ENCODE results near the gene C1QTNF2.
A peak's percentile ranks its signal among the peaks of the same experiment; 100 is the strongest.
"Not testable (repeated sequence)": the region's sequence is repeated elsewhere in the genome, so short reads cannot be mapped to it uniquely, and the experiment has no call there.

Gene C1QTNF2

DNA sequence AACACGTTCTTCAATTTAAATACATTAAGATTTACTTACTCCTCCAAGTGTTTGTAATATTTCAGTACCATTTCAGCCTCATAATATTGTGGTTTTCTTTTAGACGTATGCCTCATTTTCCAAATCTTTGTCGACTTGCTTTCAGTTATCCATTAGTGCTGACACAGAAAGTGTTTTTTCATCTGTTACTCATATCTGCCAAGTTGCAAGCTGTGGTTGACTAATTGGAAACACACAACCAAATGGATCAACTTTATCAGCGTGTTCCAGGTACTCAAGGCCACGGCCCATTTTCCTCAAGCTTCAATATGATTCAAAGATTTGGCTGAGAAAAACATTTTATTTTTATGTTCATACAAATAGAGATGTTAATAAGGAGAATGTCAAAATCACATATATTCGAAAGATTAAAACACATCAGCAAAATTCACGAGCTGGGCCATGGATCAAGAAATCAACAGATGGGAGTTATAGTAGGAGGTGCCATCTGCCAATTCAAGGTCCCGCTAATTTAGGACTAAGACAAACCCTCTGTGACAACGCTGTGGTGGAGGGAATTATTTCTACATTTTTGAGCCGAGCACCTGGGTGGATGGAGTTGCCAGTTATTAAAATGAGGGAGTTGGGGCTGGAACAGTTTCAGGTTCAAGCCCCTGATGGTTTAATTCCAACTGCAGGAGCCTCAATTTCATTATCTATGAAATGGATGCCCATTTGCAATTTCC, 30.9 kb downstream of the C1QTNF2 start:
- no peak for DNase-seq

DNA sequence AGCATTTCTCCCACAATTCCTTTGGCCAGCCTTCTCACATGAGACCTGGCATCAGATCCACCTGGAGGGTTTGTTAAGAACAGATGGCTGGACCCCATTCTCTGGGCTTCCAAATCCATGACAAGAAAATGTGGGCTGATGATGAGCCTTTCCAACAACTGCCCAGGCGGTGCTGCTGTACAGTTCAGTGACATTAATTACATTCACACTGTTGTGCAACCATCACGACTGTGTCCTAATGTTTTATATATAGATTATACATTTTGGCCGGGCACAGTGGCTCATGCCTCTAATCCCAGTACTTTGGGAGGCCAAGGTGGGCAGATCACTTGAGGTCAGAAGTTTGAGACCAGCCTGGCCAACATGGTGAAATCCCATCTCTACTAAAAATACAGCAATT, 35.7 kb downstream of the C1QTNF2 start:
- DNase-seq, result not testable (repeated sequence)

DNA sequence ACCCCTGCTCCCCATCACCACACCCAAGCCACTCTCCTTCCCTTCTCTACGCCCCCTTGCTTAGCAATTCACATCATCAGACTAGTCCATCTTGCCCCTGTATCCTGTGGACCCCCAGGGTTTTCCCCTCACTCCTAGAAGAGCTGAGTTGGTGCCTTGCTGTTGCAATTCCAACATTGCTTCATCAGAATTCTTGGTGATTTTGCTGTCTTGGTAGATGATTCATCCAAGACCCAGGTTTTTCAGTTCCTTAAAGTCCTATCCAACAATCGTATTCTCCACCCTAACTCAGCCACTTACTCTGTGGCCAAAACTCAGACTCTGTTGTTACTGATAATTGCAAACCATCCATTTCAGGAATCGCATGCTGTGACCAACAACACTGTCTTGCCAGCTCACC, 36.7 kb downstream of the C1QTNF2 start:
- DNase-seq, result no peak

DNA sequence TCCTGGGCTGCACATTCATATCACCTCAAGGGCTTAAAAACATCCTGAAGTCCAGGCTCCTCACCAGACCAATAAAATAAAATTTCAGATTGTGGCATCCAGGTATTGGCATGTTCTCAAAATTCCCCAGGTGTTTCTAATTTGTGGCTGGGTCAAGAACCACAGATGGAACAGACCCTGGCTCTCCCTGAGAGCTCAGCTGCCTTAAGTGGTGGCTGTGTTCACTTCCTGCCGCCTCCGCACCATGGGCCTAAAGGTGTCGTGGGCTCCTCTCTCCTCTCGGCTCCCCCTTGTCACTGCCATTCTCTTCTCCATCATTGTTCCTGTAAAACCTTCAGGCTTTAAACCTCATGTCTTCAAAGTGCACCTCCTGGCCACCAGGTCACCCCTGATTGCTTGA, 40.2 kb downstream of the C1QTNF2 start:
- DNase-seq, result no peak

DNA sequence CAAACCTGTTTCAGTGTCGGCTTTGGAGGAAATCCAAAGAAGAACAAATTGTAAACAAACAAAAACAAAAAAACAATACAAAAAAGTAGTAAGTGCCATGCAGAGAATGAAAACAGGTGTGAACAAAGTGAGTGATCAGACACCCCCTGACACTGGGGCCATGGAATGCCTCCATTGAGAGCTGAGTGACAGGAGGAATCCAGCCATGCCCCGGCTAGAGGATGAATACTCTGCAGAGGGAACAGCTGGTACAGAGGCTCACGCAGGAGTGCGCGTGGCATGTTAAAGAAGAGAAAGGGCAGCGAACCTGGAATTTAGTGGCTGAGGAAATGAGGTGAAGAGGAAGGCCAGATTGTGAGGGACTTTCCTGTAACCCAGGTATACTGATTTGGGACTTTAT, 42.6 kb downstream of the C1QTNF2 start:
- no peak for DNase-seq

DNA sequence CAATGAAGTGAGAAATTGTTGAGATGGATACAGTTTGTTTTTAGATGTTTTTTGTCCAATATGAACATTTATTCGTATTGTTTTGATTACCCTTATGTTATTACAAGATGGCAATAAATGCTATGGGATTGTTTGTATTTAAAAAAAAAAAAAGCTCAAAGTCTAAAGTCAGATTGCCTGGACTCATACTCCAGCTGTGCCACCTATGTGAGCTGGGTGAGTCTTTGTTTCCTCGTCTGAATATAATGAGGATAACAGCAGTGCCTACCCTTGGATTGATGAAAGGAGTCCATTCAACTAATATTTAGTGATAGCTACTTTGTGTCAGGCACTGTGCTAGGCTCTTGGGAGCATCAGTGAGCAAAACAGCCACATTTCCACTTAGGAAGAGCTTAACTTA, 43.4 kb downstream of the C1QTNF2 start:
- no peak for DNase-seq

DNA sequence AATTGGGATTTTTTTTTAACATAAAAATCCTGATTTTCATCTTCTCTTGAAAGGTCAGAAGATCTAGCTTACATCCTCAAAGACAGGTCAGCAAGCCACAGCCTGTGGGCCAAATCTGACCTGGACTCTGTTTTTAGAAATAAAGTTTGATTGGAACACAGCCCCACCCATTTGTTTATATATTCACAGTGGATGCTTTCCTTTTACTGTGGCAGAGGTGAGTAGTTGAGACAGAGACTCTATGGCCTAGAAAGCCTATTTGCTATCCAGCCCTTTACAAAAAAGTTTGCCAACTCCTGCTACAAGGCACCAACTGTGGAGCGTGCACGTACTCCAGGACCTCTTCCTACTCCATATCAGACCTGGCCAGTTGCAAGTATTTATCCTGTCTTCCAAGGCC, 44.7 kb downstream of the C1QTNF2 start:
- no peak for DNase-seq

DNA sequence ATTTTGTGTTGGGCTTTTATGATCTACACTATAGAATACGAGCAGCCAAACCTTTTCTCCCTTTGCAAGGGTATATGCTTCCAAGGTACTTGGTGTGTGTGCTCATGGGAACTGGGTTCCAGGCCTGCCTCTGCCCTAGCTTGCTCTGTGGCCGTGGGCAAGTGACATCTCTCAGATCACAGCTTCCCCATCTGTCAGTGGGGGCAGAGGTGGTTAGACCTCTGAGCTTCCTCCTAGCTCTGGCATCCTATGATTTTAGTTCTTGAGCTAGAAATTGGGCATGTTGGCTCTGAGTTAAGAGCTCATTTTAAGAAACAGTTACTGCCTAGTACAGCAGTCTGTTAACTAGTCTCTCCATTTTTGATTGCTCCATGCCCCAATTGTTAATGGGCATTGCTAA, 45.5 kb downstream of the C1QTNF2 start:
- no peak for DNase-seq

DNA sequence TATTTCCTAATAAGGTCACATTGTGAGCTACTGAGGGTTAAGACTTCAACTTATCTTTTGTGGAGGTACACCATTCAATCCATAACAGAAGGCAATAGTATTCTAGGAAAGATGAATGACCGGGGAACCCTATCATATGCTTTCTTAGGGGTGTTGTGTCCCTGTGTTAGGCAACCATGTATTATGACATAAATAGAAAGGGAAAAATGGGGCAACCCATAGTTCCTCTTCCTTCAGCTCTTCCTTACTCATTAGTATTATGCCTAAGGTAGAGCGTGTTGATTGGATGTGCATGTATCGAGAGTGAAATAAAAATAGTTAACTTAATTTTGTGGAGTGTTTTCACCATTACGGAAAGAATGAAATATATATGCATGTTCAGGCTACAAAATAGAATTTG, 52.0 kb downstream of the C1QTNF2 start:
- DNase-seq, result no peak

DNA sequence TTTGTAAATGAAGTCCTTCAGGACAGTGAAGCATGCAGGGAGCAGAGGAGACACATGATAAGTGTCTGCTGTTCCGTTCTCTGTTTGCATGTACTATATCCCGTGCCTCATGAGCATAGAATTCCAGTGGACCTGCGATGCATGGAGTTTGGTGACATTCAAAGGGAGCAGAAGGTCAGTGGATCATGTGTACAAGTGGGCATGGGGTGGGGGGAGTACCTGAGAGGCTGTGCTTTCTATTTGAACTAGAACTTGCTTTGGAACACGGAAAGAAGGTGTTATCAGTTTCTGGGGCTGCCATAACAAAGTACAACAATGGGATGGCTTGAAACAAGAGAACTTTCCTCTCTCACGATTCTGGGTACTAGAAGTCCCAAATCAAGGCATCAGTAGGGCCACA, 53.0 kb downstream of the C1QTNF2 start:
- DNase-seq, result no peak

DNA sequence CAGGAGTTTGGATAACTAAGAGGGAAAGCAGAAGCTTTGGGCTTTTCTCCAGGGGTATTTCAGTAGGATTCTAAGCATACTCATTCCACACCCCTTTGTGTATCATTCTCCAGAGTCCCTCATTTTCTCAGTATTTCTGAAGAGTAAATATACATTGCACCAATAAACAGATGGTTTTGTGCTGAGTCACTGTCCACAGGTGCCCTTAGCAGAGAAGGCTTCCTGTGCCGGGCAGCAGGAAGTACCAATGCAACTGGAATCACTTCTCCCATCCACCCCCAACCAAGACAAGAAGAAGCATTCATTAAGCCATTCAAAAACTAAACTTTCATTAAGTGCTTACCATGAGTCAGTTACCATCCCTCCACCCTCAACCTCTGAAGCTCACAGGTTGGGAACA, 54.5 kb downstream of the C1QTNF2 start:
- peak; percentile 35 for DNase-seq

DNA sequence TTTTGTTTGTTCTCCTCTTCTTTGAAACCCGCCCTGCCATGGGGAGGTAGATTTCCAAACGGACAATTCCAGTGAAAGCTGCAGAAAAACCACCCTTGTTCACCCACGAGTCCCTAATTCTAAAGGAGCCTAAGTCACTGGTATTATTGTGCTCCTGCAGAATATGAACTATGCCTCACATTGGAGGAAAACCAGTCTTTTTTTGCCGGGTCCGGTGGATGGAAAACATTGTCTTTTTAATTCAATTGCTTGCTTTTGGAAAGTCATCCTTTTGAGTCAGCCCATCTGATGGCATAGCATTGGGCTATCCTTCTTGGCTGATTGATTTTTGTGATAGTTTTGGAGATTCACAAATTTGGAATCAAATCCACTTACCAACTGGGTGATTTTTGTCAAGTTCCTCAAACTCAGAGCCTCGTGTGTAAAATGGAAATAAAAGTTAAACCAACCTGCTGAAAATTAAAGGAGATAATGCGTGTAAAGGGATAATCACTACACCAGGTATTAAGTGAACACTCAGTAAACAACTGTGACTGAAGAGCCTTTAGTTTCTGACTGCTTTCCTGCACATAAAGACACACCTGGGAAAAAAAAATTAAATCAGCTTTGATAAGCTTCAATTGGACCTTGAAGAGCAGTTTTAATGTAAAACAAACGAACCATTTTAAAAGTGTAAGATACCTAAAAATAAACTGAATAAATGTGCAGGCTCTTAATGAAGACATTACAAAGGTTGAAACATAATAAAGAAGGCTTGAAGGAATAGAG, 57.3 kb downstream of the C1QTNF2 start:
- no peak for DNase-seq

DNA sequence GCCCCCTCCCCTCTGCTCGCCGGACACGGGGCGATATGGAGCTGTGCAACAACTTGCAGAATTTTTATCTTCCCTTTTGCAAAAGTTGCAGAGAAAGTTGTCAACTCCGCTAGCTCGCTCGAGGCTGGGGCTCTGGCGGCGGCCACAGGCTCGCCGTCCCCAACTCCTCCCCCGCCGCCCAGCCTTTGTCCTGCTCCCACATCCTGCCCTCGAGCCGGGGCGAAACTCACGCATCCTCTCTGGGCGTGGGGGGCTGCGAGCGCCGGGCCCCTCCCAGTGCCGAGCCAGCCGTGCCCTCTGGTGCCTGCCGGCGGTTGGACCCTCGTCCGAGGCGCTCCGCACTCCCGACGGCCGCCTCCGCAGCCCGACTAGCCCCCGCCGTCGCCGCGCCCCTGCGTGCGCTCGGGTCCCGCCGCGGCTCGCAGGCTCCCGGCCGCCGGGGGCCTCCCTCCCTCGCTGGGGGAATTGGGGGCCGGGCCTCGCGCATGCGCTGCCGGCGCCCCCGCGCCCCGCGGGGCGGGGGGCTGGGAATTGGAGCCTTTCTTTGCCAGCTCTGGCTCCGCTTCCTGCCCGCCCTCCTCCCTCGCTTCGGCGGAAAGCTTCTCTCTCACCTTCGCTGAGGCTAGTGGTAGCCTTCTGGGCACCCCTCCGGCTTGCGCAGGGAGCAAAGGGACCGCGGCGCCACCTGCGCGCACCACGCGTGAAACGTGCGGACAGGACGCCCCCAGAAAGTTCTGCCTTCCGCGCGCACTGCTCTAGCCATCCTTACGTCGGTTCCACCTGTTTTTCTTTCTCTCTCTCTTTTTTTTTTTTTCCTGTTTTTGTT, 58.1 kb downstream of the C1QTNF2 start, which contains the start of gene CCNJL:
TSS of gene CCNJL (minus strand) at position 431 of the 826 bp plus-strand sequence. CDS start 641 bp downstream, outside the sequence.
- DNase-seq, result peak; percentile 24

DNA sequence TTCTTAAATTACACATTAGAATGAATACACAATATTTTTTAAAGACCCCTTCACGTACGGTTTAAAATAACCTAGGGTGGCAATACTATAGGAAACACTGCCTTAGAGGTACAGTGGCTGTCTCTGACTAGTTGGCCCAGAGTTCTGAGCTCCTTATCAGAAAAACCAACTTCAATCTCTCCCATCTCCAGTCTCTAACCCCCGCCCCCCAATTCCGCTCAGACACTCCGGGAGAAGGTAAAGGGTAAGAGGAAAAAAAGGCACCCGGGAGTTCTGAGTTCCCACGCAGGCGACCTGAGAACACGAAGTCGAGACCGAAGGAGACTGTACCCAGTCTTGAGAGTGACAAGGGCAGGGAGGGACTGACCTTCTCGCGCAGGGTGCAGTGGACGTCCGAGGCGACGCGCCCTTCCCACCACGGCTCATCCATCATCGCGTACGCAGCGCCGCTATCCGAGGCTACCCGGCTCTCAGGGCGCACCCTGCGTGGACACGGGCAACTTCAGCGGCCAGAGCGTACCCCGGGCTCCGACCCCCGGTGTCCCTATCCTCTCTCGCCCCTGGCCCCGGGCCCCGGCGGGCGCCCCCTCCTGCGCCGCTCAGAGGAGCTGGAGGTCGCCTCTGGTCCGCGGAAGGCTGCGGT, 58.8 kb downstream of the C1QTNF2 start:
- no peak for DNase-seq

DNA sequence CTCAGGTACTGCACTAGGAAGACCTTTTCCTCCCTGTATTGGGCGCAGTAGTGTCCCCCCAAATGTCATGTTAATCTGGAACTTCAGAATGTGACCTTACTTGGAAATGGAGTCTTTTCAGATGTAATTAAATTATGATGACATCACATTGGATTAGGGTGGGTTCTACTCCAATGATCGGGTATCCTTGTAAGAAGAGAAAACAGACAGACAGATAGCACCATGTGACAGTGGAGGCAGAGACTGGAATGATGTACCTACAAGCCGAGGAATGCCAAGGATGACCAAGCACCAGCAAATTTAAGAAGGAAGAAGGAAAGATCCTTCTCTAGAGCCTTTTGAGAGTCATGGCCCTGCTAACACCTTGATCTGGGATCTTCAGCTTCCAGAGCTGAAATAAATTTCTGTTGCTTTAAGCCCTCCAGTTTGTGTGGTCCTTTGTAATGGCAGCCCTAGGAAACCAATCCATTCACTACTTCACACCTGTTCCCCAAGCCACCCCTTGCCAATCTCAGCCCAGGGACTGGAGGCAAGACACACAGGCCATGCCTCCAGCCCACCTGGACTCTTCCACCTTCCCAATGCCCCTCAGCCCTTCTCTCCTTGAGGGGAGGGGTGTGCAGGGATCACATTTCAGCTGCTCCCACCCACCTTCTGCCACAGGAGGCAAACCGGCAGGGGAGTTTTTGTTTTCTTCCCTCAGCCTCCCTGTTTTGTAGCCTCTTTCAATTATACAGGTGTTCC, 59.7 kb downstream of the C1QTNF2 start:
- DNase-seq, result no peak

DNA sequence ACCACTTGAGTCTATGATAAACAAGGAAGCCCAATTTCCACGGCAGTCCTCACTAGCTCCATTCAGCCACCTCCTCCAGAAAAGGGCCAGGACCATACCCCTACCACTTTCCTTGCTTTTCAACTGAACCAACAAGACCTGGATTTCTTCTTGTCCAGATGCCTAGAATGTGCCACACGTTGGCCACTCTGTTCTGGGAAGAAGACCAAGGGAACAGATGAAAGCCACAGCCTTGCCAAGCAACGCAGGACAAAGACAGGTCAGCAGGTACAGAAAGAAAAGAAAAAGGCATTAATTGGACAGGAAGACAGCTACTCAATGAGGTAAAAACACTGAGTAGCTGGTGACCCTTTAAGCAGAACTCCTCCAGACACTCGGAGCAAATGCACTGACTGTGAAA, 60.3 kb downstream of the C1QTNF2 start:
- DNase-seq, result no peak

DNA sequence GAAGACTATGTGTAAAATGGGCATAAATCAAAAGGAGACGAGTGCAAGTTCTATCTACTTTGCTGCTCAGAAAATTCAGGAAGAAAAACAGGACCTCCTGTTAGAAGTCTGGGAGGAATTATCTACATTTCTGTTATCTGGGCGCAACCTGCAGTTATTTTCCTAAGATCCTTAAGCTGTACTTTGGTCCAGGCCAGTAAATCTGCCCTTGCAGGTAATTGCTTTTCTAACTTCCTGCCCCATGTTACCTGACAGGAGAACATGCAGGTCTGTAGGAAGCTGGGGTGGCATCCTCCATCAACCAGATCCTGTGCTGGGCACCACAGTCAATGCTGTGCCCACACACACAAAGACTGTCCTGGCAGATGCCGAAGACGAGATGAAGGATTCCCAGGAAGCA, 63.7 kb downstream of the C1QTNF2 start:
- DNase-seq, result no peak

DNA sequence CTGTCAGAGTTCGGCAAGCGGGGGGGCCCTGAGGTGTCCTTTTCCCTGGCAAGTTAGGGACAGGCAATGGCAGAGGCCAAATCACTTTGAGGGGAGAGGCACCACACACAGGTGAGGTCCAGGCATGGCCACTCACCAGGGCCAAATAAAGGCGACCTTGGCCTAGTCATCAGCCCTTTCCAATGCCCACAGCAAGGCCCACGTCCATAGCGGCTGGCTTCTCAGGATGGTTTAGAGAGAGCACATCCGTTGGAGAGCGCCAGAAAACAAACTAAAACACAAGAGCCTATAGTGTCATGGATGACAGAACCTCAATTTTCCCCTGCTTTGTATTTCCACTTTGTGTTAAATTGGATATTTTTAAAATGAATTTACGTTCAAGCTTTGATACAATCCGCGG, 65.1 kb downstream of the C1QTNF2 start:
- no peak for DNase-seq

DNA sequence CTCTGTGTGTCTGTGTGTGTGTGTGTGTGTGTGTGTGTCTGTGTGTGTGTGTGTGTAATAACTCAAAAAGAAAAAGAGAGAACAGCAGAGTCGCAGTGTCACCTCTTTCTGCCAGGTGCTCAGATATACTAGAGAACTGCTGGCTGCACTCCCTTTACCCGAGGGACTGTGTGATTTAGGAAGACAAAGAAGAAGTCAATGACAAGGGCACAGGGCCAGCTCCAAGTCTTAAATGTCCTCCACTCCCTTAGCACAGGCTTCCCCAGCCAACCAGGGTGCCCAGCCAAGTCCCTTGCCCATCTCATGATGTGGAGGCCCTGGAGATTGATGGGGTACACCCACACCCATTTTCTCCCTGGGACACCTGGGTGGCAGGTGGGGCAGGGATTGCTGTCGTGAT, 66.7 kb downstream of the C1QTNF2 start:
- DNase-seq, result no peak

DNA sequence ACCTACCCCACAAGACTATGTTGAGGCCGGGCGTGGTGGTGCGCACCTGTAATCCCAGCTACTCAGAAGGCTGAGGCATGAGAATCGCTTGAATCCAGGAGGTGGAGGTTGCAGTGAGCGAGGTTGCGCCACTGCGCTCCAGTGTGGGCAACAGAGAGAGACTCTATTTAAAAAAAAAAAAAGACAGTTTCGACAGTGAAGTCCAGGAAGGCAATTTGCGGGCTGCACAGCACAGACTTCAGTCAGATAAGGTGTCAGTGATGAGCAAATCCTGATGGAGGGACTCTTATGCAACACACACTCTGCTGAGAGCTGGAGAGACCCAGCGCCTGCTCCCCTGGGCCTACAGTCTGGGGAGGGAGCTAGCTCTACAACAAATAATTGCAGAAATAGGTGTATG, 72.2 kb downstream of the C1QTNF2 start:
- DNase-seq, result no peak

DNA sequence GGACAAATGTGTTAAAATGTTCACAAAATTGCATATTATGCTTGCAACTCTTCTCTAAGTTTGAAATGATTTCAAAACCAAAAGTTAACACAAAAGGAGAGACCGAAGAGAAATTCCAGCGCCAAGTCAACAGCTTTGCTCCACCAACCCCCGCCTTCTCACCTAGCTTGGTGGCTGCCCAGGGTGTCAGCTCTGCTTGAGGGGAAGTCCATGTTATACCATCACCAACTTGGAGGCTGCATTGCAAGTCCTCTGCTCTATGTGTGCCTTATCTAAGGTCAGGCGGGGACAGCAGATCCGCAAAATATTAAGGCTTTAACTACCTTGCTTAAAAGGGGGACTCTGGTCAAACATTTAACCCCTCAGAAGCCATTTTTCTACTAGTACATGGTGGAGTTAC, 72.7 kb downstream of the C1QTNF2 start:
- no peak for DNase-seq
